GM12875 (cell line): Measurements from ENCODE around the gene TNNI3K.

ENCODE experiments used
- H3K4me3 ChIP-seq: one replicate; pipeline ENCODE4 v1.5.1; 2011; ENCODE audit warnings: low read depth, low read length, control low read depth
- CTCF ChIP-seq: IDR thresholded peaks from 2 replicates; pipeline ENCODE4 v1.5.1; 2011; ENCODE audit warnings: low read depth, mild to moderate bottlenecking, control low read depth, inconsistent platforms, low read length, moderate library complexity, borderline replicate concordance; ENCODE audit not compliant: insufficient read depth

The TNNI3K gene

GRCh38 chr1:74314438-74314837, 79.3 kb downstream of the TNNI3K start:
- no peak for TF ChIP-seq CTCF

DNA sequence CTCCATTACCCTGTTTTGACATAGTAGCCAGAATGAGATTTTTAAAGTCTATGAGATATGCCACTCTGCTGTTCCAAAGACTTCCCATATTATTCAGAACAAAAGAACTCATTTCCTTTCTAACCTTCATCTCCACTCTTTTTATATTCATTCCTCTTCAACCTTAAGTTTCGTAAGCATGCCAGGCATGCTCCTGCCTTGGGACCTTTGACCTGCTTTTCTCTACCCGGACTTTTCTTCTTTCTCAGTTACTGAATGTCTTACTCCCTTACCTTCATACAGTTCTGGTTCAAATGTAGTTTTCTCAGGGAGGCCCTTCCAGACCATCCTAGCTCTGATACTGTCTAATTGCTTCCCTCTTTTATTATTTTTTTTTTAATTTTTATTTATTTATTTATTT, 81.1 kb downstream of the TNNI3K start:
- no peak overlapping the region for H3K4me3 ChIP-seq
- TF ChIP-seq CTCF = no peak

More at GRCh38 chr1:74314438-74314837, 79.3 kb downstream of the TNNI3K start:
- H3K4me3 ChIP-seq = no peak overlapping the region

GRCh38 chr1:74317663-74318062, 82.5 kb downstream of the TNNI3K start:
- no peak for TF ChIP-seq CTCF
- no peak overlapping the region for H3K4me3 ChIP-seq

- no peak for TF ChIP-seq CTCF
These were observed 88.8 kb downstream of the TNNI3K start for GRCh38 chr1:74323937-74324473.

DNA sequence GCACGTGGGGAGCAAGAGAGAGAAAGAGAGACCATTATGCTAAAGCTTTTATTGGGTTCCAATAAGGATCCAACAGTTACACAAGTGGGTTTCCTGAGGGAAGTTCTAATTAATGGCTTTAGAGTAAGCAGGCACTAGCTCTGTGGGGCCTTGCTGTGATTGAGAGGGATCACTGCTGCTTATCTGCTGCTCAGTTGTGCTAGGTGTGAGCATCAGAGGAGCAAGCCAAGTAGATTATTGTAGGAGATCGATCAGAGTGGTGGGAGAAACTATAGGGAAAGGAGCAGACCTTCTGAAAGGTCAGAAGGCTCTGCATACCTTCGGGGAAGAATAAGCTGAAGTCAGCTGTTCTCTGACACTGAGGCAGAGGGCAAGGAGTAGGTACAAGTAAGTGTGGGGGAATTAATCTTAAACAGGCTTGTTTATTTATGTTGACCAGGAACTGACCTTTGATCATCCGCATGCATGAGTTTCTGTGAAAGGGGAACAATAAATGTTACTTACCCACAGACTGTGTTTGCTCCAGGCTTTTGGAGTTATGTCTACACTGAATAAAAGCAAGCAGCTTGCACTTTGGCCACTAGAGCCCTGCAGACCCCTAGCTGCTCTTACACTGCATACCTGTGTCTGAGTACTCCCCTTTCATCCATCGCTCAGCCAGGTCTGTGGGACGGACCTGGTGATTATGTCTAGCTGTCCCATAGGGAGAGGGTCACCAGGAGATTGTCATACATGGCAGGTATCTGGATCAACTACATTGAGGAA, 89.7 kb downstream of the TNNI3K start:
- TF ChIP-seq CTCF = no peak

More at GRCh38 chr1:74323937-74324473, 88.8 kb downstream of the TNNI3K start:
- H3K4me3 ChIP-seq = no peak overlapping the region

GRCh38 chr1:74328851-74329250, 93.7 kb downstream of the TNNI3K start:
- H3K4me3 ChIP-seq = no peak overlapping the region
- TF ChIP-seq CTCF = no peak

More for the DNA sequence above, 89.7 kb downstream of the TNNI3K start:
- H3K4me3 ChIP-seq = no peak overlapping the region

GRCh38 chr1:74333244-74333643, 98.1 kb downstream of the TNNI3K start:
- no peak for TF ChIP-seq CTCF
- no peak overlapping the region for H3K4me3 ChIP-seq
